HepG2 (cell line): ENCODE results near the gene ZNF474.

Experiments used
- FOXP1 ChIP-seq, 2 experiments: fragments of 450-650 bp in 1 of 2; IDR thresholded peaks; 2 replicates each; pipeline ENCODE4 v1.6.1; 2017 to 2018; ENCODE audit warnings: antibody characterized with exemption in 1 of 2
- HOXA9 ChIP-seq: sonication (generic); formaldehyde crosslinking; IDR thresholded peaks from 2 replicates; pipeline ENCODE4 v1.8.1; 2022; ENCODE audit warnings: missing genetic modification reagents, mild to moderate bottlenecking, moderate library complexity, borderline replicate concordance
- MEIS1 ChIP-seq: sonication (generic); formaldehyde crosslinking; IDR thresholded peaks from 2 replicates; pipeline ENCODE4 v1.9.0; 2021; ENCODE audit warnings: mild to moderate bottlenecking, missing genetic modification reagents, moderate library complexity, borderline replicate concordance
- NR2F1 ChIP-seq, 2 experiments: fragments of 450-650 bp in 1 of 2; formaldehyde crosslinking in 1 of 2; IDR thresholded peaks; 2 replicates each; pipeline versions ENCODE4 v1.5.0 to v1.6.1; 2016 to 2020; ENCODE audit warnings: mild to moderate bottlenecking in 1 of 2, missing compliant biosample characterization in 1 of 2, missing genetic modification reagents in 1 of 2, moderate library complexity in 1 of 2
- POLR2AphosphoS5 ChIP-seq: IDR thresholded peaks from 2 replicates; pipeline ENCODE4 v1.6.1; 2012; ENCODE audit warnings: low read depth, low read length
- SP1 ChIP-seq, 2 experiments: fragments of 450-650 bp in 1 of 2; sonication (generic) in 1 of 2; formaldehyde crosslinking in 1 of 2; IDR thresholded peaks; 2 replicates each; pipeline versions ENCODE4 v1.4.0 to v1.6.1; 2016 to 2020; ENCODE audit warnings: missing genetic modification reagents in 1 of 2
- ZNF274 ChIP-seq: sonication (generic); formaldehyde crosslinking; IDR thresholded peaks from 2 replicates; pipeline ENCODE4 v1.5.1; 2020; ENCODE audit warnings: mild to moderate bottlenecking, missing genetic modification reagents
- ZNF616 ChIP-seq: sonication (generic); formaldehyde crosslinking; IDR thresholded peaks from 2 replicates; pipeline ENCODE4 v1.5.0; 2020; ENCODE audit warnings: low read depth, mild to moderate bottlenecking, missing genetic modification reagents
- ZNF772 ChIP-seq: sonication (generic); formaldehyde crosslinking; IDR thresholded peaks from 2 replicates; pipeline ENCODE4 v1.5.0; 2020; ENCODE audit warnings: mild to moderate bottlenecking, missing genetic modification reagents
- TF ChIP-seq, protein P1 (sequence below): sonication (generic); formaldehyde crosslinking; IDR thresholded peaks from 2 replicates; pipeline ENCODE4 v1.4.0; 2020; ENCODE audit warnings: missing genetic modification reagents

GRCh38 chr5:122202952-122203351 is 73.6 kb downstream of the ZNF474 start:
- TF ChIP-seq POLR2AphosphoS5, result no peak
- TF ChIP-seq NR2F1 (CRISPR knock-in tag; IDR thresholded peaks at IDR 0.05), result no peak
- no peak for TF ChIP-seq ZNF274 (CRISPR knock-in tag)
- no peak for TF ChIP-seq HOXA9 (CRISPR knock-in tag)
- TF ChIP-seq, protein P1, sequence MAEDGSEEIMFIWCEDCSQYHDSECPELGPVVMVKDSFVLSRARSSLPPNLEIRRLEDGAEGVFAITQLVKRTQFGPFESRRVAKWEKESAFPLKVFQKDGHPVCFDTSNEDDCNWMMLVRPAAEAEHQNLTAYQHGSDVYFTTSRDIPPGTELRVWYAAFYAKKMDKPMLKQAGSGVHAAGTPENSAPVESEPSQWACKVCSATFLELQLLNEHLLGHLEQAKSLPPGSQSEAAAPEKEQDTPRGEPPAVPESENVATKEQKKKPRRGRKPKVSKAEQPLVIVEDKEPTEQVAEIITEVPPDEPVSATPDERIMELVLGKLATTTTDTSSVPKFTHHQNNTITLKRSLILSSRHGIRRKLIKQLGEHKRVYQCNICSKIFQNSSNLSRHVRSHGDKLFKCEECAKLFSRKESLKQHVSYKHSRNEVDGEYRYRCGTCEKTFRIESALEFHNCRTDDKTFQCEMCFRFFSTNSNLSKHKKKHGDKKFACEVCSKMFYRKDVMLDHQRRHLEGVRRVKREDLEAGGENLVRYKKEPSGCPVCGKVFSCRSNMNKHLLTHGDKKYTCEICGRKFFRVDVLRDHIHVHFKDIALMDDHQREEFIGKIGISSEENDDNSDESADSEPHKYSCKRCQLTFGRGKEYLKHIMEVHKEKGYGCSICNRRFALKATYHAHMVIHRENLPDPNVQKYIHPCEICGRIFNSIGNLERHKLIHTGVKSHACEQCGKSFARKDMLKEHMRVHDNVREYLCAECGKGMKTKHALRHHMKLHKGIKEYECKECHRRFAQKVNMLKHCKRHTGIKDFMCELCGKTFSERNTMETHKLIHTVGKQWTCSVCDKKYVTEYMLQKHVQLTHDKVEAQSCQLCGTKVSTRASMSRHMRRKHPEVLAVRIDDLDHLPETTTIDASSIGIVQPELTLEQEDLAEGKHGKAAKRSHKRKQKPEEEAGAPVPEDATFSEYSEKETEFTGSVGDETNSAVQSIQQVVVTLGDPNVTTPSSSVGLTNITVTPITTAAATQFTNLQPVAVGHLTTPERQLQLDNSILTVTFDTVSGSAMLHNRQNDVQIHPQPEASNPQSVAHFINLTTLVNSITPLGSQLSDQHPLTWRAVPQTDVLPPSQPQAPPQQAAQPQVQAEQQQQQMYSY, result no peak
- TF ChIP-seq MEIS1 (CRISPR knock-in tag), result no peak
- TF ChIP-seq ZNF772 (CRISPR knock-in tag), result no peak
- TF ChIP-seq FOXP1 (IDR thresholded peaks at IDR 0.05), result no peak
- TF ChIP-seq FOXP1 (CRISPR knock-in tag; IDR thresholded peaks at IDR 0.05), result no peak
- no peak for TF ChIP-seq SP1 (IDR thresholded peaks at IDR 0.05)
- no peak for TF ChIP-seq SP1 (CRISPR knock-in tag; IDR thresholded peaks at IDR 0.05)
- no peak for TF ChIP-seq ZNF616 (CRISPR knock-in tag)
